Breast epithelium (tissue), 3 donors: Measurements from ENCODE around the gene SEZ6L.

Experiments used
- CTCF ChIP-seq, 3 donors: fragments of 450-650 bp; IDR thresholded peaks; one replicate each; pipeline ENCODE4 v1.5.1; 2016 to 2017; ENCODE audit warnings: antibody characterized with exemption in 3 of 3, mild to moderate bottlenecking in 3 of 3, moderate library complexity in 3 of 3
- POLR2A ChIP-seq: fragments of 450-650 bp; IDR thresholded peaks from one replicate; pipeline ENCODE4 v1.6.1; 2016; ENCODE audit warnings: antibody characterized with exemption, mild to moderate bottlenecking, moderate library complexity
- POLR2AphosphoS5 ChIP-seq, 3 donors: sonication (generic); formaldehyde crosslinking; IDR thresholded peaks; one replicate each; pipeline ENCODE4 v1.6.1; 2017; ENCODE audit warnings: antibody characterized with exemption in 3 of 3

DNA sequence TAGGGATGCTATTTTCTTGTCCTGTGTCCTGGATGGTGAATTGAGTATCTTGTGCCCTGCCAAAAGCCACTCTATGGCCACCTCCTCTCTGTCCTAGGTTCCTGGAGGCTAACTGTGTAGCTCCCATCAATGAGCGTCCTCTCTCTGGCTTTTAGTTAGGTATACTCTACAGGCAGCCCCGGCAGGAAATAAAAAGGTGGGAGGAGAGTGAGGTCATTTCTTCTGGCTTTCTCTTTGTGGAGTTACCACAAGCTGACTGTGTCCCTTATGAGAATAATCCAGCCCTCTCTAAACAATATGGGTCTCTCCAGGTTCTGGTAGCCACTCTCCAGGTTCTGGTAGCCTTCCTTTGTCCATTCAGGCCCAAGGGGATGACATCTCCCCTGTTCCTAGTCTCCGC is 248.1 kb downstream of the SEZ6L start:
- TF ChIP-seq POLR2A, result no peak
- TF ChIP-seq CTCF (IDR thresholded peaks at IDR 0.05), result no peak
- no peak for TF ChIP-seq POLR2AphosphoS5 (IDR thresholded peaks at IDR 0.05)
